RWPE2 (cell line): Measurements from ENCODE around the gene ALG1.
A peak's percentile ranks its signal among the peaks of the same experiment; 100 is the strongest.
"Not testable (repeated sequence)": the region's sequence is repeated elsewhere in the genome, so short reads cannot be mapped to it uniquely, and the experiment has no call there.

Experiments used
- ATAC-seq: fragments of 200-7000 bp; cut with Tn5 transposase; 3 replicates; pipeline ENCODE4 v1.9.1; 2021; ENCODE audit warnings: low read depth
- DNase-seq: peaks from one replicate; pipeline ENCODE4 v3.0.0-alpha.2; 2020; ENCODE audit warnings: low spot score
- H3K27ac ChIP-seq: fragments of 450-650 bp; 2 replicates; pipeline ENCODE4 v1.5.1; 2017; ENCODE audit warnings: mild to moderate bottlenecking; ENCODE audit not compliant: poor library complexity, severe bottlenecking
- H3K27me3 ChIP-seq: fragments of 250-450 bp; sonication (Bioruptor Pico); 2 replicates; pipeline ENCODE4 v1.5.1; 2021; ENCODE audit warnings: mild to moderate bottlenecking, moderate library complexity; ENCODE audit not compliant: insufficient read depth, poor library complexity, severe bottlenecking
- H3K36me3 ChIP-seq: fragments of 250-450 bp; sonication (Bioruptor Pico); 2 replicates; pipeline ENCODE4 v1.5.1; 2020; ENCODE audit warnings: low read depth, mild to moderate bottlenecking, moderate library complexity
- H3K4me1 ChIP-seq: fragments of 250-450 bp; sonication (Bioruptor Pico); 2 replicates; pipeline ENCODE4 v1.5.1; 2021; ENCODE audit warnings: mild to moderate bottlenecking, moderate library complexity; ENCODE audit not compliant: insufficient read depth, poor library complexity, severe bottlenecking
- H3K4me3 ChIP-seq: fragments of 250-450 bp; sonication (Bioruptor Pico); 2 replicates; pipeline ENCODE4 v1.5.1; 2021; ENCODE audit warnings: mild to moderate bottlenecking, moderate library complexity; ENCODE audit not compliant: severe bottlenecking
- H3K9me3 ChIP-seq: fragments of 250-450 bp; sonication (Bioruptor Pico); 2 replicates; pipeline ENCODE4 v1.5.1; 2021; ENCODE audit warnings: mild to moderate bottlenecking, moderate library complexity; ENCODE audit not compliant: severe bottlenecking
- TF ChIP-seq, protein P1 (sequence below): fragments of 450-650 bp; IDR thresholded peaks from one replicate; pipeline ENCODE4 v1.5.1; 2017; ENCODE audit warnings: mild to moderate bottlenecking, moderate library complexity; ENCODE audit not compliant: poor library complexity, severe bottlenecking

Gene ALG1

GRCh38 chr16:5044011-5044540 is 27.6 kb upstream of the ALG1 start:
- TF ChIP-seq, protein P1, sequence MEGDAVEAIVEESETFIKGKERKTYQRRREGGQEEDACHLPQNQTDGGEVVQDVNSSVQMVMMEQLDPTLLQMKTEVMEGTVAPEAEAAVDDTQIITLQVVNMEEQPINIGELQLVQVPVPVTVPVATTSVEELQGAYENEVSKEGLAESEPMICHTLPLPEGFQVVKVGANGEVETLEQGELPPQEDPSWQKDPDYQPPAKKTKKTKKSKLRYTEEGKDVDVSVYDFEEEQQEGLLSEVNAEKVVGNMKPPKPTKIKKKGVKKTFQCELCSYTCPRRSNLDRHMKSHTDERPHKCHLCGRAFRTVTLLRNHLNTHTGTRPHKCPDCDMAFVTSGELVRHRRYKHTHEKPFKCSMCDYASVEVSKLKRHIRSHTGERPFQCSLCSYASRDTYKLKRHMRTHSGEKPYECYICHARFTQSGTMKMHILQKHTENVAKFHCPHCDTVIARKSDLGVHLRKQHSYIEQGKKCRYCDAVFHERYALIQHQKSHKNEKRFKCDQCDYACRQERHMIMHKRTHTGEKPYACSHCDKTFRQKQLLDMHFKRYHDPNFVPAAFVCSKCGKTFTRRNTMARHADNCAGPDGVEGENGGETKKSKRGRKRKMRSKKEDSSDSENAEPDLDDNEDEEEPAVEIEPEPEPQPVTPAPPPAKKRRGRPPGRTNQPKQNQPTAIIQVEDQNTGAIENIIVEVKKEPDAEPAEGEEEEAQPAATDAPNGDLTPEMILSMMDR = no peak
- DNase-seq (peak; percentile 38), ATAC-seq (no peak)
- Histone ChIP-seq H3K9me3 (no peaks in the 10 kb centered on the region), H3K4me3 (no peak overlapping the region), H3K27ac (no peak overlapping the region), H3K36me3 (no peaks in the 10 kb centered on the region), H3K4me1 (no peaks in the 10 kb centered on the region), H3K27me3 (no peaks in the 10 kb centered on the region)

DNA sequence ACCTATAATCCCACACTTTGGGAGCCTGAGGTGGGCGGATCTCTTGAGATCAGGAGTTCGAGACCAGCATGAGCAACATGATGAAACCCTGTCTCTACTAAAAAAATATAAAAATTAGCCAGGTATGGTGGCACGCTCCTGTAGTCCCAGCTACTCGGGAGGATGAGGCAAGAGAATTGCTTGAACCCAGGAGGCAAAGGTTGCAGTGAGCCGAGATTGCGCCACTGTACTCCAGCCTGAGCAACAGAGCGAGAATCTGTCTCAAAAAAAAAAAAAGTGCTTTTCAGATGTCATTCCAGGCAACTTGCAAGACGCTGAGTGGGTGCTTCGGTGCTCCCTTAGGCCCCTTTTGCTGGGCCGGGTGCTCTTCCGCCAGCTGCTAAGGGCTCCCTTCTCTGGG is 27.1 kb upstream of the ALG1 start:
- H3K4me3 ChIP-seq, H3K9me3 ChIP-seq, H3K36me3 ChIP-seq, H3K27me3 ChIP-seq, H3K27ac ChIP-seq, ATAC-seq, DNase-seq, H3K4me1 ChIP-seq: not testable (repeated sequence)

DNA sequence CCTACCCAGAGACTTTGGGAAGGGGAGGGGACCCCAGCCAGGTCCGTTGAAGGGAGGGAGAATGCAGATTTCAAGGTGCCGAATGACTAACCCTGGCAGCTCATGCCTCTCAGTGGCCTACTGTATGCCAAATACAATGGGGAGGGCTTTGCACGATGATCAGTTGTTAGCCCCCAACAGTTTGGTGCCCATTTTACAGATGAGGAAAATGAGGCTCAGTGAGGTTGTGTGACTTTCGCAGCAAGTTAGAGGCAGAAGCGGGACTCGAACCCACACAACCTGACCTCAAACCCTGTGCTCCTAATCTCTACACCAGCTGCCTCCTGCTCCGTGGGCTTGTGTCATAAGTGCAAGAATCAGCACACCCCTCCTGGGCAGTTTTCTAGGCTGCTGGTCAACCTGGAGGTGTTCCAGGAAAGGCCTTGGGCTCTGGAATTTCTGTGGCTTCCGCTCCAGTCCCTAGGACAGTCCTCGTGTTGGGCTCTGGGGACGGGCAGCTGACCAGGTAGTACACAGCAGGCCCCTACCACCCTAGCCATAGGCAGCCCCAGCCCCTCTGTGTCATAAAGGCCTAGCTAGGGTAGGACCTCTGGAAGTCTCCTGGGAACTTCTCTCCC is 26.0 kb upstream of the ALG1 start:
- H3K4me1 ChIP-seq = no peaks in the 10 kb centered on the region
- ATAC-seq (no peak), DNase-seq (peak; percentile 20)
- H3K4me3 ChIP-seq = no peak overlapping the region
- H3K27me3 ChIP-seq = no peaks in the 10 kb centered on the region
- no peaks in the 10 kb centered on the region for H3K9me3 ChIP-seq
- no peak overlapping the region for H3K27ac ChIP-seq
- H3K36me3 ChIP-seq = no peaks in the 10 kb centered on the region
- TF ChIP-seq, protein P1 = no peak

DNA sequence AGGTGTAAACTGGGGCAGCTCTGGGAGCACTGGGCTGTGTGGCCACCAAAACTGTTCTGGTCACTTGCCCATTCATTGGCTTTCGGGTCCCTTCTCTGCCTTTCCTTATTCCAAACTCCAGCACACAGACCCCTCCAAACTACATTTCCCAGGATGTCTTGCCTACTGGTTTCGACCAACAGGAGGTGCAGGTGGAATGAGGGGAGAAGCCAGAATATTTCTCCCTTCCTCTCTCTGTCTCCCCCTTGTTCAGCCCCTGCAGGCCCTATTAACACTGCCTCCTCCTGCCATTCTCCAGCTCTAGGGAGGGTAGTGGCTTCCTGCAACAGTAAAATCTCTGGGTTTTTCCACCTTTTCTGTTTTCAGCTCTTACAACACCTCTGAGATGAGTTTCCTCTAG is 24.7 kb upstream of the ALG1 start:
- no peaks in the 10 kb centered on the region for H3K9me3 ChIP-seq
- H3K27ac ChIP-seq = no peak overlapping the region
- DNase-seq (no peak), ATAC-seq (no peak)
- H3K36me3 ChIP-seq = no peaks in the 10 kb centered on the region
- H3K4me1 ChIP-seq = no peaks in the 10 kb centered on the region
- H3K27me3 ChIP-seq = no peaks in the 10 kb centered on the region
- TF ChIP-seq, protein P1 = no peak
- no peak overlapping the region for H3K4me3 ChIP-seq

GRCh38 chr16:5054876-5055865 is 16.5 kb upstream of the ALG1 start:
- no peaks in the 10 kb centered on the region for H3K36me3 ChIP-seq

More at GRCh38 chr16:5054876-5055865, 16.5 kb upstream of the ALG1 start:
- no peaks in the 10 kb centered on the region for H3K4me1 ChIP-seq
- no peaks in the 10 kb centered on the region for H3K27me3 ChIP-seq
- H3K9me3 ChIP-seq = no peaks in the 10 kb centered on the region
- no peak for DNase-seq
- ATAC-seq = no peak
- H3K4me3 ChIP-seq = no peak overlapping the region
- TF ChIP-seq, protein P1 = no peak
- no peak overlapping the region for H3K27ac ChIP-seq
